ENCODE results near the gene VPS72. TPM values are rescaled to one million over a fixed set of nuclear protein-coding genes. Genes with fewer than 3 reads are reported as not detected.

Gene VPS72
- total and polyA plus RNA-seq, 10 of the 15 experiments (the other 5 are each of a cell fraction or from before 2014, with no cell fraction given) = 6.7 to 77.8 (median 58.1) TPM

- POLR2A ChIA-PET = interaction anchor here (0.7 kb wide), 1 partner anchor 230 kb away, joined by 4 read pairs; no protein-coding TSS in a partner anchor
These were observed 45.2 kb upstream of the VPS72 start for GRCh38 chr1:151235235-151235634.

More at GRCh38 chr1:151235235-151235634, 45.2 kb upstream of the VPS72 start:
- Histone ChIP-seq H3K79me2 (ENCODE audit: control insufficient read depth, insufficient read depth, low read length) (no peaks in the 10 kb centered on the region), H3K9ac (ENCODE audit: control insufficient read depth, insufficient read depth, low read length) (no peak overlapping the region), H2AFZ (ENCODE audit: control insufficient read depth, low read depth, low read length) (no peak overlapping the region), H3K27me3 (replicated peaks in 1 of 2; ENCODE audit: control insufficient read depth in 2 of 2, insufficient read depth in 2 of 2, low read length in 1 of 2) (no peaks in the 10 kb centered on the region), H3K4me2 (ENCODE audit: control insufficient read depth, insufficient read depth) (no peak overlapping the region), H3K9me3 (replicated peaks; ENCODE audit: control insufficient read depth, insufficient read depth, low read length) (no peaks in the 10 kb centered on the region), H4K20me1 (ENCODE audit: control insufficient read depth, insufficient read depth) (no peaks in the 10 kb centered on the region), H3K4me1 (ENCODE audit: control insufficient read depth, insufficient read depth, low read length) (peaks cover 8% of the 10 kb centered on the region; the same call in 1 of the 2 replicates), H3K36me3 (ENCODE audit: control insufficient read depth in 2 of 2, insufficient read depth in 2 of 2, low read length in 1 of 2) (peaks cover 20 to 49% of the 10 kb centered on the region in 2 experiments), H3K27ac (ENCODE audit: control insufficient read depth, insufficient read depth) (no peak overlapping the region), H3K4me3 (no peak overlapping the region)
- intact Hi-C loops (cut with micrococcal nuclease; ENCODE audit: unreplicated experiment) = no loop called here
- CTCF ChIA-PET = interaction anchor here (0.6 to 1.2 kb wide), 2 partner anchors 15 to 121 kb away, joined by 3 read pairs; no protein-coding TSS in a partner anchor
- no peak for FAIRE-seq
- RAD21 ChIA-PET (ENCODE audit: unreplicated experiment) = no interaction called here
- SMC1A ChIA-PET (ENCODE audit: uncharacterized antibody, unreplicated experiment) = no interaction called here
- BruUV-seq (replicated peaks) = no TSS peak
- 91% methylated on average over 6 of the region's 6 CpGs for WGBS (ENCODE audit: insufficient coverage, insufficient replicate concordance, low lambda C conversion rate, missing lambda C conversion rate)
- no peak for DNase-seq (ENCODE audit: low read depth, low spot score)
- in situ Hi-C loops (cut with MboI) = no loop called here
- TF ChIP-seq CHD1 (IDR thresholded peaks at IDR 0.05; ENCODE audit: low read depth, low read length) (no peak), KDM1A (IDR thresholded peaks at IDR 0.05; ENCODE audit: borderline replicate concordance) (no peak), USF2 (IDR thresholded peaks at IDR 0.05; ENCODE audit: borderline replicate concordance, low read depth, low read length) (no peak), ZBED1 (IDR thresholded peaks at IDR 0.05; ENCODE audit: borderline replicate concordance) (no peak), BACH1 (IDR thresholded peaks at IDR 0.05; ENCODE audit: borderline replicate concordance) (no peak), BHLHE40 (IDR thresholded peaks at IDR 0.05; ENCODE audit: borderline replicate concordance in 1 of 2, low read depth in 2 of 2, low read length in 1 of 2) (no peak), NFYA (IDR thresholded peaks at IDR 0.05; ENCODE audit: borderline replicate concordance, low read depth, low read length) (no peak), SMAD1 (IDR thresholded peaks at IDR 0.05; ENCODE audit: low read depth, partially characterized antibody) (no peak), ZBTB33 (IDR thresholded peaks at IDR 0.05) (no peak)
- no peak for ATAC-seq
